HG03521 (cell line): ENCODE measurements around the gene RRN3.
"Not testable (repeated sequence)": the region's sequence is repeated elsewhere in the genome, so short reads cannot be mapped to it uniquely, and the experiment has no call there.

Experiments used
- ATAC-seq: cut with Tn5 transposase; IDR thresholded peaks from one replicate; pipeline ENCODE4 v1.9.1; 2021; ENCODE audit warnings: mild to moderate bottlenecking, moderate library complexity; ENCODE audit not compliant: unreplicated experiment

The RRN3 gene

GRCh38 chr16:15099366-15099909 lies 5.4 kb upstream of the RRN3 start:
- ATAC-seq = not testable (repeated sequence)

- ATAC-seq = not testable (repeated sequence)
Measured at GRCh38 chr16:15096583-15096972, 2.5 kb upstream of the RRN3 start.

- ATAC-seq = not testable (repeated sequence)
Measured at GRCh38 chr16:15093571-15093954, 509 bp downstream of the RRN3 start.

GRCh38 chr16:15090663-15091269 lies 3.3 kb downstream of the RRN3 start:
- not testable (repeated sequence) for ATAC-seq

GRCh38 chr16:15082788-15083187 lies 11.3 kb downstream of the RRN3 start:
- ATAC-seq = not testable (repeated sequence)

- ATAC-seq = not testable (repeated sequence)
Measured at GRCh38 chr16:15080883-15081282, 13.2 kb downstream of the RRN3 start.

- ATAC-seq = not testable (repeated sequence)
Measured at GRCh38 chr16:15076161-15076560, 17.9 kb downstream of the RRN3 start.

- ATAC-seq = no peak
Measured at GRCh38 chr16:15073101-15073500, 21.0 kb downstream of the RRN3 start.

GRCh38 chr16:15071916-15072769 lies 21.9 kb downstream of the RRN3 start:
- ATAC-seq = not testable (repeated sequence)

- ATAC-seq = not testable (repeated sequence)
Measured at GRCh38 chr16:15071013-15071412, 23.1 kb downstream of the RRN3 start.

GRCh38 chr16:15066690-15067089 lies 27.4 kb downstream of the RRN3 start:
- ATAC-seq = not testable (repeated sequence)

GRCh38 chr16:15065961-15066360 lies 28.1 kb downstream of the RRN3 start:
- not testable (repeated sequence) for ATAC-seq

GRCh38 chr16:15062085-15062810 lies 31.8 kb downstream of the RRN3 start:
- ATAC-seq = not testable (repeated sequence)

- no peak for ATAC-seq
Measured at GRCh38 chr16:15059324-15059723, 34.7 kb downstream of the RRN3 start.

- no peak for ATAC-seq
Measured at GRCh38 chr16:15057681-15058417, 36.2 kb downstream of the RRN3 start.

- peak; percentile 60 for ATAC-seq
Measured at GRCh38 chr16:15055141-15056053, 38.7 kb downstream of the RRN3 start.

- ATAC-seq = no peak
Measured at GRCh38 chr16:15054357-15055140, 39.5 kb downstream of the RRN3 start.

- ATAC-seq = no peak
Measured at GRCh38 chr16:15053904-15054303, 40.2 kb downstream of the RRN3 start.
